Natural killer cell treated with Interleukin-12 subunit alpha and Interleukin-12 subunit beta and Interleukin-15 and Interleukin-18, amount 100 ng/mL, for 72 hours (primary cell): ENCODE measurements around the gene OR52B6. TPM values are rescaled to one million over a fixed set of nuclear protein-coding genes. Genes with fewer than 3 reads are reported as not detected.

ENCODE experiments used
- total RNA-seq, 2 donors: library from RNA; stranded (reverse); gene quantifications; one replicate each; pipeline ENCODE4 v1.2.3, GENCODE V29; 2022

OR52B6 gene
- total RNA-seq, 2 donors from 2014 or later, result not detected

Other genes starting within 250 kb of the OR52B6 start
- gene OR51B5, start 237.4 kb upstream of the OR52B6 start, total RNA-seq, result not detected
- gene OR51B6, start 229.4 kb upstream of the OR52B6 start, total RNA-seq, result not detected
- gene OR51M1, start 197.1 kb upstream of the OR52B6 start, total RNA-seq, result not detected
- gene OR51Q1, start 158.8 kb upstream of the OR52B6 start, total RNA-seq, result not detected
- gene OR51I1, start 139.4 kb upstream of the OR52B6 start, total RNA-seq, result not detected
- not detected for gene OR51I2, start 131.6 kb upstream of the OR52B6 start, total RNA-seq
- gene OR52D1, start 92.2 kb upstream of the OR52B6 start, total RNA-seq, result not detected
- not detected for gene UBQLN3, start 70.9 kb upstream of the OR52B6 start, total RNA-seq
- gene UBQLNL, start 64.2 kb upstream of the OR52B6 start, total RNA-seq, result under 1 TPM in 1 of 2 donors, not detected in 1; 0.17 TPM
- not detected for gene OR52H1, start 32.3 kb upstream of the OR52B6 start, total RNA-seq
- under 1 TPM in 1 of 2 donors, not detected in 1; 0.31 TPM for gene TRIM6, start 15.8 kb downstream of the OR52B6 start, total RNA-seq
- gene TRIM34, start 44.1 kb downstream of the OR52B6 start, total RNA-seq, result 1 to 10 TPM; 4.3 to 6.2 TPM
- 10 to 100 TPM; 12.4 to 16.4 TPM for gene TRIM5, start 104.2 kb downstream of the OR52B6 start, total RNA-seq
- 100 to 1,000 TPM in 1 of 2 donors, 10 to 100 TPM in 1; 89.3 to 144 TPM for gene TRIM22, start 108.9 kb downstream of the OR52B6 start, total RNA-seq
- gene OR56B1, start 155.6 kb downstream of the OR52B6 start, total RNA-seq, result under 1 TPM in 1 of 2 donors, not detected in 1; 0.21 TPM
- gene OR52N4, start 173.4 kb downstream of the OR52B6 start, total RNA-seq, result under 1 TPM; 0.38 to 0.45 TPM
- gene OR52N5, start 202.5 kb downstream of the OR52B6 start, total RNA-seq, result not detected
- not detected for gene OR52N1, start 210.4 kb downstream of the OR52B6 start, total RNA-seq
- not detected for gene OR52N2, start 228.0 kb downstream of the OR52B6 start, total RNA-seq